Right cardiac atrium (tissue), 5 donors: Measurements from ENCODE around the gene DMWD. TPM values are rescaled to one million over a fixed set of nuclear protein-coding genes. Genes with fewer than 3 reads are reported as not detected.
A peak's percentile ranks its signal among the peaks of the same experiment; 100 is the strongest.

Experiments used
- ATAC-seq, 2 donors: fragments of 200-7000 bp; cut with Tn5 transposase; one replicate each; pipeline versions ENCODE4 v1.8.0 to v1.9.1; 2020; ENCODE audit warnings: moderate library complexity in 2 of 2, mild to moderate bottlenecking in 1 of 2
- DNase-seq, 3 donors: peaks; one replicate each; pipeline ENCODE4 v3.0.0-alpha.2; 2020
- H3K27ac ChIP-seq: one replicate; pipeline ENCODE4 v1.5.1; 2013; ENCODE audit warnings: mild to moderate bottlenecking, low read length, control low read depth, moderate library complexity
- H3K27me3 ChIP-seq: one replicate; pipeline ENCODE4 v1.6.1; 2013; ENCODE audit not compliant: control insufficient read depth, insufficient read depth
- H3K4me1 ChIP-seq: one replicate; pipeline ENCODE4 v1.6.1; 2013; ENCODE audit warnings: low read length; ENCODE audit not compliant: control insufficient read depth, insufficient read depth
- H3K4me3 ChIP-seq: one replicate; pipeline ENCODE4 v1.5.1; 2013; ENCODE audit warnings: low read length, control low read depth
- H3K9me3 ChIP-seq: one replicate; pipeline ENCODE4 v1.6.1; 2013; ENCODE audit warnings: low read length; ENCODE audit not compliant: control insufficient read depth
- WGBS: extraction: QIAGEN DNeasy Blood & Tissue Kit; methylation state at CpG from one replicate; pipeline ENCODE4 v1.1.7; 2013; 5-methylcytosine and 5-hydroxymethylcytosine counted together
- intact Hi-C, 4 donors: fragments of 100-400 bp; cut with DNase I; formaldehyde crosslinking; loops; one replicate each; pipeline versions ENCODE4 v1.11.0 to v1.14.0; 2022 to 2023
- polyA plus RNA-seq: library from polyadenylated mRNA; stranded (reverse); fragments of 200-250 nt; gene quantifications from one replicate; pipeline ENCODE4 v1.2.3, GENCODE V29; 2013
- total RNA-seq, 4 donors: library from RNA; stranded (reverse); fragmentation: NEBNext Ultra II Directional; extraction: Animal tissue kit (Norgen Biotek cat#: 25700); gene quantifications; one replicate each; pipeline ENCODE4 v1.2.1, GENCODE V29; 2021
- donor health status: healthy with polysubstance abuse.
- donor health status: DM: no; HTN: yes; CAD: no.
- donor health status: DM: no; HTN: no; CAD: no.
- donor health status: DM: no; HTN: yes; CAD: no; lungs with severe emphysema.
- donor health status: DM: yes; HTN: yes; CAD: no.

DMWD gene
- total and polyA plus RNA-seq, 5 donors = 50.2 to 87.1 (median 72.2) TPM

DNA sequence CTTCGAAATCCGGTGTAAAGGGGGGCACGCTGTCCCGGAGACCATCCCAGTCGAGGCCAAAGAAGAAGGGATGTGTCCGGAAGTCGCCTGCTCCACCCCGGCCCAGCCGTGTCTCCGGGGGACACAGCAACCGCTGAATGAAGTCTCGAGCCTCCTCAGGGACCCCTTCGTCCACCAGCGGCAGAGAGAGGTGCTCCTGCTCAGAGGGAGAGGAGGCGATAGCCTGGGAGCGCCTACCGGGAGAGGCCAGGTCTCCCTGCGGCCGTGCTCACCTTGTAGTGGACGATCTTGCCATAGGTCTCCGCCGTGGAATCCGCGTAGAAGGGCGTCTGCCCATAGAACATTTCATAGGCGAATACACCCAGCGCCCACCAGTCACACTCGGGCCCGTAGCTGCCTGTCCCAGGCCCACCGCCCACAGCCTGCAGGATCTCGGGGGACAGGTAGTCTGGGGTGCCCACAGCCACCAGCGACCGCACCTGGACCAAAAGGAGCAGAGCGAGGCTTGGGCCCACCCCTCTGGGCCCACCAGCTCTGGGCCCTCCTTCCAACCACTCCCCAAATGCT, 15.2 kb downstream of the DMWD start:
- intact Hi-C loops = no loop called here
- Histone ChIP-seq H3K9me3 (no peaks in the 10 kb centered on the region), H3K27ac (no peak overlapping the region), H3K4me3 (no peak overlapping the region), H3K27me3 (no peaks in the 10 kb centered on the region), H3K4me1 (no peaks in the 10 kb centered on the region)
- ATAC-seq (no peak), DNase-seq (peak in 1 of 3 donors; percentile 58)
- 93% methylated on average over 34 of the region's 34 CpGs for WGBS

DNA sequence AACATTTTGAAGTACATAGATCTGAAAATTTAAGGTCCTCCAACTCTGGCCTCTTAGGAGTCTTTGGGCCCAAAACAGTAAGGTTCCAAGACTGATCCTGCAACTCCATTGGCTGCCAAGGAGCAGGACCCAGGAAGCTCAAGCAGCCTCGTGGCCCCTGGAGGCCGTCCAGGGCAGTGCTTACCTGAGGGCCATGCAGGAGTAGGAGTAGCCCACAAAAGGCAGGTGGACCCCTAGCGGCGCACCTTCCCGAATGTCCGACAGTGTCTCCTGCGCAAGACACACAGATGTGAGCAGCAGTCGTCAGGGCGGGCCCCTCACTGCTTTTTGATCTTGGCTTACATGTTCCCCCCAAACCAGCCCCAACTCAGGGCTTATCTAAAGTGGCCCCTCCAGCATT, 17.9 kb downstream of the DMWD start:
- Histone ChIP-seq H3K9me3 (no peaks in the 10 kb centered on the region), H3K4me1 (no peaks in the 10 kb centered on the region), H3K4me3 (no peak overlapping the region), H3K27ac (no peak overlapping the region), H3K27me3 (no peaks in the 10 kb centered on the region)
- intact Hi-C loops = no loop called here
- ATAC-seq (no peak), DNase-seq (no peak)
- WGBS = 91% methylated on average over 9 of the region's 9 CpGs

DNA sequence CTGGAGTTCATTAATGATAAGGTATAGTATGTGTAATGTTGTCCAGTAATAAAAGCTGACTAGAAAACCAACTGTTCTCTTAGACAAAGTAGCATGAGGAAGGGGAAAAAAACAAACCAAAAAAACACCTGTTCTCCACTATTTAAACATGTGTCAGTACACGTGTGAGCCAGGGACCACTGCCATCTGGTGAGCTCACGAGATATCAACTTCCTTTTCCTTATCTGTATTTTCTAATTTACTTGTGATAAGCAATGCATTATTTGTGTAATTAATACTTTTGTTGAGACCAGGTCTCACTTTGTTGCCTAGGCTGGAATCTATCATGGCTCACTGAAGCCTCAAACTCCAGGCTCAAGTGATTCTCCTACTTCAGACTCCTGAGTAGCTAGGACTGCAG, 19.3 kb downstream of the DMWD start:
- DNase-seq (peak in 1 of 3 donors; percentile 16), ATAC-seq (no peak)
- no peaks in the 10 kb centered on the region for H3K27me3 ChIP-seq
- no peaks in the 10 kb centered on the region for H3K4me1 ChIP-seq
- 12% methylated on average over 2 of the region's 2 CpGs for WGBS
- no peak overlapping the region for H3K27ac ChIP-seq
- no peaks in the 10 kb centered on the region for H3K9me3 ChIP-seq
- intact Hi-C loops = no loop called here
- no peak overlapping the region for H3K4me3 ChIP-seq

DNA sequence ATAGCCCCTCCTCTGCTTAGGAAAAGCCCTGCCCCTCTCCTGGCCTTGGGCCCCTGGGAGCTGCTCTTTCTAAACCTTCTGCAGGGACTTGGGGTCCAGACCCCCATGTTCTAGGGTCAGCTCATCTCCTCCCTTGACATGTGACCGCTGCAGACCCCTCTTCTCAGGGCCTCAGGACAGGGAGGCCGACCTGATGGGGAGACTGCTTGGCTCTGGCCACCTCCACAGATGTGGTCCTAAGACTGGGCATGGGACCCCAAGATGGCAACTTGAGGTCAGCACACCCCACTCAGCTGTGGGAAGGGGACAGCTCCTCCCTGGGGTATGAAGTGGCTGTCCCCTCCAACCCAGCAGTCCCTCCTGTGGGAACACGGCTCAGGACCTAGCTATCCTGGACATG, 19.7 kb downstream of the DMWD start:
- WGBS = 90% methylated on average over 3 of the region's 3 CpGs
- no peak for ATAC-seq
- Histone ChIP-seq H3K9me3 (no peaks in the 10 kb centered on the region), H3K4me3 (no peak overlapping the region), H3K27me3 (no peaks in the 10 kb centered on the region), H3K27ac (no peak overlapping the region), H3K4me1 (no peaks in the 10 kb centered on the region)
- DNase-seq = peak in 1 of 3 donors; percentile 35
- intact Hi-C loops = no loop called here

DNA sequence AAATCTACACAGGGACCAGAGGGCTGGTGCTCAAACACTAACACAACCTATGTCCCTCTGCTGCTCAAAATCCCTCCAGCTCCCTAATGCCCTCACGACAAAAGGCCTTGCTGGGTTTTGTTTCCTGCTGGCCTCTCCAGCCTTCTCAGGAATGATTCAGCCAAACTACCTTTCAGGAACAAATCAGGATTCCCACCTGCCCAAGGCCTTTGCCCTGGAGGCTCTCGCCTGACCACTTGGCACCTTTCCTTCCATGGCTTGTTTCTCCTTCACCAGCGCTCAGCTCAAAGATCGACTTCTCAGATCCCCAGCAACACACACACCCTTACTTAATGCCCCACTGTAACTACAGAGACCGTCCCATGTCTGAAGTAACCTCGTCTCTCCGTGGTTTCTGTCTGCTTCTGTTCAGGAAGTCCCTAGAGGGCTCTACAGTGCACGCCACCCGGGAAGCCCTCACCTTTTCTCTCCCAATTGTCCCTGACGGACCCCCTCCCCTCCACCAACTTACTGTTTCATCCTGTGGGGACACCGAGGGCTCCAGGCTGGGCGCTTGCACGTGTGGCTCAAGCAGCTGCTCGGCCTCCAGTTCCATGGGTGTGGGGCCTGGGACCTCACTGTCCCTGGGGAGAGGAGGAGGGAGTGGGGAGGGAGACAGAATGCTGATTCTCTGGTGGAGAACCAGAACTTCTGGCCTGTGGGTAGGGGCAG, 20.4 kb downstream of the DMWD start:
- no peaks in the 10 kb centered on the region for H3K4me1 ChIP-seq
- DNase-seq (no peak), ATAC-seq (no peak)
- H3K27me3 ChIP-seq = no peaks in the 10 kb centered on the region
- H3K4me3 ChIP-seq = no peak overlapping the region
- no peak overlapping the region for H3K27ac ChIP-seq
- 83% methylated on average over 14 of the region's 14 CpGs for WGBS
- intact Hi-C loops = no loop called here
- H3K9me3 ChIP-seq = no peaks in the 10 kb centered on the region

DNA sequence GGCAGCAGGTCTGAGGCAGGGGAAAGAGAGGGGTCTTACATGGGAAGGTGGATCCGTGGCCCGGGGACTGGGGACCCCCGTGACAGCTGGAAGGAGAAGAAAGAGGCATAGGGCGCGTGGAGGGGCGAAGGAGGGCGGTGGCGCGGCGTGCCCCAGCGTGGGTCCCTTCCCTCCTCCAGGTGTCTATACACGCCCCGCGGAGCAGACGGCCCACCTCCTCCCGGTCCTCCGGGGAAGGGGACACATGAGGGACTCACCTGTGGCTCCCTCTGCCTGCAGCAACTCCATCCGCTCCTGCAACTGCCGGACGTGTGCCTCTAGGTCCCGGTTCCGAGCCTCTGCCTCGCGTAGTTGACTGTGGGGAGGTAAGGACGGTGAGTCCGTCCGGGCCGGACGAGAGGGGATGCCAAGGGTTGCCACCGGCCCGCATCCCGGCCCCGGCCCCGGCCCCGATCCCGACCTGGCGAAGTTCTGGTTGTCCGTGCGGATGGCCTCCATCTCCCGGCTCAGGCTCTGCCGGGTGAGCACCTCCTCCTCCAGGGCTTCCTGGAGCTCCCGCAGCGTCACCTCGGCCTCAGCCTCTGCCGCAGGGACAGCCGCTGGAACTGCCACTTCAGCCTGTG, 21.2 kb downstream of the DMWD start:
- Histone ChIP-seq H3K9me3 (no peaks in the 10 kb centered on the region), H3K27me3 (no peaks in the 10 kb centered on the region), H3K4me3 (no peak overlapping the region), H3K4me1 (no peaks in the 10 kb centered on the region), H3K27ac (peak overlapping the region; percentile 86)
- intact Hi-C loops = no loop called here
- peak in 2 of 3 donors; percentile 75 to 77 for DNase-seq
- ATAC-seq = no peak
- 84% methylated on average over 46 of the region's 46 CpGs for WGBS

DNA sequence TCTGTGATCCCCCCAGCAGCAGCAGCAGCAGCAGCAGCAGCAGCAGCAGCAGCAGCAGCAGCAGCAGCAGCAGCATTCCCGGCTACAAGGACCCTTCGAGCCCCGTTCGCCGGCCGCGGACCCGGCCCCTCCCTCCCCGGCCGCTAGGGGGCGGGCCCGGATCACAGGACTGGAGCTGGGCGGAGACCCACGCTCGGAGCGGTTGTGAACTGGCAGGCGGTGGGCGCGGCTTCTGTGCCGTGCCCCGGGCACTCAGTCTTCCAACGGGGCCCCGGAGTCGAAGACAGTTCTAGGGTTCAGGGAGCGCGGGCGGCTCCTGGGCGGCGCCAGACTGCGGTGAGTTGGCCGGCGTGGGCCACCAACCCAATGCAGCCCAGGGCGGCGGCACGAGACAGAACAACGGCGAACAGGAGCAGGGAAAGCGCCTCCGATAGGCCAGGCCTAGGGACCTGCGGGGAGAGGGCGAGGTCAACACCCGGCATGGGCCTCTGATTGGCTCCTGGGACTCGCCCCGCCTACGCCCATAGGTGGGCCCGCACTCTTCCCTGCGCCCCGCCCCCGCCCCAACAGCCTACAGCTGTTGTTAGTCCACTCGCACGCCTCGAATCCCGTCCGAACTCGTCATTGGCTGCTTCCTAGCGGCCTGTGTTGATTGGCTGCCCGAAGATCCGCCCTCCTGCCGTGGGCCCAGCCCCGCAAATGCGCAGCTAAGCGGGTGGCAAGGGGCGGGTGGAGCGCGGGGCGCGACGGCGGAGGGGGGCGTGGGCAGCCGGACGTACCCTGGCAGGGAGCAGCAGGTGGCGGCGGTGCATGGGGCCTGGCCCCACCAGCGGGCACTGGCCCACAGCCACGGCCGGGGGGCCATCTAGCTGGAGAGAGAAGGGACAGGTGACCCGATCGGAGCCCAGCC, 22.2 kb downstream of the DMWD start:
- no peaks in the 10 kb centered on the region for H3K9me3 ChIP-seq
- H3K4me1 ChIP-seq = no peaks in the 10 kb centered on the region
- H3K4me3 ChIP-seq = peak overlapping the region; percentile 33
- peak overlapping the region; percentile 86 for H3K27ac ChIP-seq
- WGBS = 3% methylated on average over 79 of the region's 79 CpGs
- intact Hi-C loops = no loop called here
- peak; percentile 81 to 83 for ATAC-seq
- H3K27me3 ChIP-seq = no peaks in the 10 kb centered on the region
- peak; percentile 97 to 99 (median 99) for DNase-seq

DNA sequence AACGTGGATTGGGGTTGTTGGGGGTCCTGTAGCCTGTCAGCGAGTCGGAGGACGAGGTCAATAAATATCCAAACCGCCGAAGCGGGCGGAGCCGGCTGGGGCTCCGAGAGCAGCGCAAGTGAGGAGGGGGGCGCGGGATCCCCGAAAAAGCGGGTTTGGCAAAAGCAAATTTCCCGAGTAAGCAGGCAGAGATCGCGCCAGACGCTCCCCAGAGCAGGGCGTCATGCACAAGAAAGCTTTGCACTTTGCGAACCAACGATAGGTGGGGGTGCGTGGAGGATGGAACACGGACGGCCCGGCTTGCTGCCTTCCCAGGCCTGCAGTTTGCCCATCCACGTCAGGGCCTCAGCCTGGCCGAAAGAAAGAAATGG, 22.8 kb downstream of the DMWD start:
- Histone ChIP-seq H3K4me3 (peak overlapping the region; percentile 33), H3K4me1 (no peaks in the 10 kb centered on the region), H3K27me3 (no peaks in the 10 kb centered on the region), H3K27ac (peak overlapping the region; percentile 86), H3K9me3 (no peaks in the 10 kb centered on the region)
- intact Hi-C loops = loop anchor here in 1 of 4 donors (5.0 to 10.0 kb wide), 2 partner anchors 55 to 78 kb away; partner anchors contain the start of genes QPCTL and SNRPD2
- DNase-seq (peak; percentile 65 to 87 (median 78)), ATAC-seq (peak in 1 of 2 donors; percentile 1)
- WGBS = under 1% methylated on average over 28 of the region's 28 CpGs

DNA sequence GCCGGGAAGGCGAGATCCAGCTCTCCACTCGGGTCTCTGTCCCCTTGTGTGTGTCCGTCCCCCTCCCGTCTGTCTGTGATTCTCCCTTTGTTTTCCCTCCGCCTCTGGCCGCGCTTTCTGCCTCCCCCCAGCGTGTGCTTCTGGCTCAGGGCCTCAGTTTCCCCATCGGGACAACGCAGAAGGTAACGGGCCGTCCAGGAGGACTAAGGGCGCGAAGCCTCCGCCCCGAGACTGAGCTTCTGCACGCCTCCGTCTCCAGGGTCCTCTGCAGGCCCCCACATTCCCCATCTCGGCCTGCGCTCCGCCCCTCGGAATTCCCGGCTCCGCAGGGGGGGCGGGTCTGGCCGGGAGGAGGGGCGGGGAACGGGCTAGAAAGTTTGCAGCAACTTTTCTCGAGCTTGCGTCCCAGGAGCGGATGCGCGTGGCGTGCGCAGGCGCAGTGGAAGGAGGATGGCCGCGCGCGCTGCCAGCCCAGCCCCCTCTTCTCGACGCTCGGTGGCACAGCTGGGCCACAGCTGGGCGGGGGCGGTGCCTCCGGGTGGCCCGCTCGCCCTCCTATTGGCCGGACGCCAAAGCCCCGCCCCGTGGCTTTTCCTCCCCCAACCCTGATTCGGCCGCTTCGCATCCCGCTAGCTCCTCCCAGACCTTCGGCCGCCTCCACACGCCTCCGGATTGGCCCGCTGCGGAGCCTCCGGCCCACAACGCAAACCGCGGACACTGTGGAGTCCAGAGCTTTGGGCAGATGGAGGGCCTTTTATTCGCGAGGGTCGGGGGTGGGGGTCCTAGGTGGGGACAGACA, 23.5 kb downstream of the DMWD start, which contains the start of gene SIX5:
Gene SIX5, minus strand, starts transcription at position 269 of the 799 bp plus-strand sequence. CDS start 408 bp downstream, outside the sequence.
- no peaks in the 10 kb centered on the region for H3K27me3 ChIP-seq
- ATAC-seq = peak; percentile 72 to 73
- DNase-seq = peak; percentile 99 to 100 (median 99)
- intact Hi-C loops = loop anchor here in 1 of 4 donors (5.0 to 10.0 kb wide), 2 partner anchors 54 to 77 kb away; partner anchors contain the start of genes QPCTL and SNRPD2
- under 1% methylated on average over 70 of the region's 70 CpGs for WGBS
- H3K4me3 ChIP-seq = peak within 1 kb of the TSS; percentile 80
- no peaks in the 10 kb centered on the region for H3K9me3 ChIP-seq
- H3K27ac ChIP-seq = peak within 1 kb of the TSS; percentile 99
- no peaks in the 10 kb centered on the region for H3K4me1 ChIP-seq

DNA sequence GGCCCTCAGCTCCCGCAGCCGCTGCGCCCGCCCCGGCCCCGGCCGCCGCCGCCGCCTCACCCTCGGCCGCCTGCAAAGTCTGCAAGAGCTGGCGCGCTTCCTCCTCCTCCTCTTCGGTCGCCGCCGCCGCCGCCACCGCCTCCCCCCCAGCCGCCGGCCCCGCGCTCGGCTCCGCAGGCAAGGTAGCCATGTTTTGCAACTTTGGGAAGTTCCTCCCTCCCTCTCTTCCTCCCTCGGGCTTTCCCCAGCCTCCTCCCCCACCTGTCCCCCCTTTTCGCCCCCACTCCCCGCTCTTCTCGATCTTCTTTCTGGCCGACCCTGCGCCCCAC, 24.0 kb downstream of the DMWD start:
- ATAC-seq (no peak), DNase-seq (peak in 2 of 3 donors; percentile 86 to 87)
- Histone ChIP-seq H3K27me3 (no peaks in the 10 kb centered on the region), H3K4me3 (peak overlapping the region; percentile 80), H3K27ac (peak overlapping the region; percentile 99), H3K9me3 (no peaks in the 10 kb centered on the region), H3K4me1 (no peaks in the 10 kb centered on the region)
- under 1% methylated on average over 31 of the region's 33 CpGs for WGBS
- intact Hi-C loops = loop anchor here in 1 of 4 donors (5.0 to 10.0 kb wide), 2 partner anchors 54 to 76 kb away; partner anchors contain the start of genes QPCTL and SNRPD2
